ENCODE data around the gene PXMP2.

DNA sequence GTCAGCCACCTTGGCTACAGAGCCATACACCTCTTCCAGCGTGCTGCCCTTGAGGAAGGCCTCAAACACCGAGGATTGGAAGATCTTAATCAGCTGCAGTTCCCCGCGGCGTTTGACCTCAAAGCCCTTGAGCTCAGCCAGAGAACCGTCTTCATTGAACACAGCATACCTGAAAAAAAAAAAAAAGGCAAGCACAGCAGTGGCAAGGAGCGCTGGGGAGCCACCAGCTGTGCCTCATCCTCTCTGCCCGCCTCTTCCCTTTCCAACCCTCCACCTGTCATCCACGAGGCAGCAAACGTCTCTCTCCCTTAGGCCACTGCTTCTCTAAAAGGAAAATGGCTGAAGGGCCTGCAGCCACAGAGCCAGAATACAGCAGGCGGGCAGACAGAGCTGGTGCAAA is 26.4 kb upstream of the PXMP2 start:
- TF ChIP-seq, protein P1, sequence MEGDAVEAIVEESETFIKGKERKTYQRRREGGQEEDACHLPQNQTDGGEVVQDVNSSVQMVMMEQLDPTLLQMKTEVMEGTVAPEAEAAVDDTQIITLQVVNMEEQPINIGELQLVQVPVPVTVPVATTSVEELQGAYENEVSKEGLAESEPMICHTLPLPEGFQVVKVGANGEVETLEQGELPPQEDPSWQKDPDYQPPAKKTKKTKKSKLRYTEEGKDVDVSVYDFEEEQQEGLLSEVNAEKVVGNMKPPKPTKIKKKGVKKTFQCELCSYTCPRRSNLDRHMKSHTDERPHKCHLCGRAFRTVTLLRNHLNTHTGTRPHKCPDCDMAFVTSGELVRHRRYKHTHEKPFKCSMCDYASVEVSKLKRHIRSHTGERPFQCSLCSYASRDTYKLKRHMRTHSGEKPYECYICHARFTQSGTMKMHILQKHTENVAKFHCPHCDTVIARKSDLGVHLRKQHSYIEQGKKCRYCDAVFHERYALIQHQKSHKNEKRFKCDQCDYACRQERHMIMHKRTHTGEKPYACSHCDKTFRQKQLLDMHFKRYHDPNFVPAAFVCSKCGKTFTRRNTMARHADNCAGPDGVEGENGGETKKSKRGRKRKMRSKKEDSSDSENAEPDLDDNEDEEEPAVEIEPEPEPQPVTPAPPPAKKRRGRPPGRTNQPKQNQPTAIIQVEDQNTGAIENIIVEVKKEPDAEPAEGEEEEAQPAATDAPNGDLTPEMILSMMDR (IDR thresholded peaks at IDR 0.05) = no peak
- TF ChIP-seq EP300 (IDR thresholded peaks at IDR 0.05) = no peak

All from upper lobe of left lung (tissue), 4 donors.